Thyroid gland (tissue), 4 donors: ENCODE measurements around the gene LAMA1. TPM values are rescaled to one million over a fixed set of nuclear protein-coding genes. Genes with fewer than 3 reads are reported as not detected.

Experiments
- DNase-seq, 2 donors: peaks; one replicate each; pipeline ENCODE4 v3.0.0-alpha.2; 2019
- H3K27ac ChIP-seq, 3 donors: fragments of 200-600 bp; sonication (generic); 1 replicate in 2 of 3; 2 replicates in 1 of 3; pipeline ENCODE4 v1.5.1; 2016 to 2019; ENCODE audit warnings: mild to moderate bottlenecking in 1 of 3, moderate library complexity in 1 of 3
- H3K27me3 ChIP-seq: fragments of 200-600 bp; sonication (generic); one replicate; pipeline ENCODE4 v1.5.1; 2019
- H3K36me3 ChIP-seq, 2 donors: fragments of 200-600 bp; sonication (generic); one replicate each; pipeline ENCODE4 v1.5.1; 2016 to 2019
- H3K4me1 ChIP-seq, 2 donors: fragments of 200-600 bp; sonication (generic); one replicate each; pipeline ENCODE4 v1.5.1; 2017 to 2019
- H3K4me3 ChIP-seq, 3 donors: fragments of 200-600 bp; sonication (generic); replicated peaks in 1 of 3; 1 replicate in 2 of 3; 2 replicates in 1 of 3; pipeline ENCODE4 v1.5.1; 2016; ENCODE audit warnings: mild to moderate bottlenecking in 1 of 3
- H3K9me3 ChIP-seq: fragments of 200-600 bp; sonication (generic); one replicate; pipeline ENCODE4 v1.5.1; 2017
- CTCF ChIP-seq, 6 experiments: fragments of 200-600 bp in 3 of 6; fragments of 450-650 bp in 3 of 6; sonication (generic) in 3 of 6; IDR thresholded peaks; one replicate each; pipeline ENCODE4 v1.5.1; 2016 to 2019; ENCODE audit warnings: antibody characterized with exemption in 6 of 6, mild to moderate bottlenecking in 2 of 6, inconsistent platforms in 1 of 6, moderate library complexity in 1 of 6
- POLR2A ChIP-seq, 2 donors: fragments of 450-650 bp; IDR thresholded peaks; one replicate each; pipeline ENCODE4 v1.6.1; 2017; ENCODE audit warnings: antibody characterized with exemption in 2 of 2, mild to moderate bottlenecking in 2 of 2, moderate library complexity in 1 of 2
- WGBS, 2 donors: methylation state at CpG; one replicate each; pipeline ENCODE4 v1.1.5; 2017; 5-methylcytosine and 5-hydroxymethylcytosine counted together
- intact Hi-C: fragments of 100-400 bp; cut with DNase I; formaldehyde crosslinking; loops from one replicate; pipeline ENCODE4 v1.15.1; 2023
- total RNA-seq, 4 donors: library from RNA; depleted of rRNA; stranded (reverse); fragments of >200 nt; gene quantifications; one replicate each; pipeline ENCODE4 v1.2.3, GENCODE V29; 2016

LAMA1 gene
- total RNA-seq, 4 donors from 2014 or later: 4.2 to 20.7 (median 15.2) TPM

- intact Hi-C loops: no loop called here
- no peak for TF ChIP-seq CTCF (IDR thresholded peaks at IDR 0.05)
- no peak for TF ChIP-seq POLR2A (IDR thresholded peaks at IDR 0.05)
- no peak overlapping the region for H3K4me3 ChIP-seq
- no peaks in the 10 kb centered on the region for H3K36me3 ChIP-seq
- DNase-seq: no peak
- WGBS, 2 donors: 87 to 90% methylated on average over 16 of the region's 16 CpGs
- H3K27me3 ChIP-seq: no peaks in the 10 kb centered on the region
- H3K9me3 ChIP-seq: no peaks in the 10 kb centered on the region
- H3K4me1 ChIP-seq: no peaks in the 10 kb centered on the region
- H3K27ac ChIP-seq: no peak overlapping the region
These were observed 169.1 kb downstream of the LAMA1 start for GRCh38 chr18:6948281-6949055.

GRCh38 chr18:6947338-6948030 is 170.1 kb downstream of the LAMA1 start:
- Histone ChIP-seq H3K27ac (no peak overlapping the region), H3K9me3 (no peaks in the 10 kb centered on the region), H3K4me1 (no peaks in the 10 kb centered on the region), H3K4me3 (no peak overlapping the region), H3K27me3 (no peaks in the 10 kb centered on the region), H3K36me3 (peaks cover 0 to 3% of the 10 kb centered on the region in 2 donors)
- TF ChIP-seq POLR2A (IDR thresholded peaks at IDR 0.05) (no peak), CTCF (IDR thresholded peaks at IDR 0.05) (no peak)
- WGBS, 2 donors: 83 to 92% methylated on average over 10 of the region's 10 CpGs
- intact Hi-C loops: no loop called here
- DNase-seq: no peak

- no peak for DNase-seq
- Histone ChIP-seq H3K4me3 (no peak overlapping the region), H3K36me3 (peaks cover 0 to 3% of the 10 kb centered on the region in 2 donors), H3K9me3 (no peaks in the 10 kb centered on the region), H3K27me3 (no peaks in the 10 kb centered on the region), H3K4me1 (no peaks in the 10 kb centered on the region), H3K27ac (no peak overlapping the region)
- intact Hi-C loops: no loop called here
- no peak for TF ChIP-seq CTCF (IDR thresholded peaks at IDR 0.05)
- TF ChIP-seq POLR2A (IDR thresholded peaks at IDR 0.05): no peak
- WGBS, 2 donors: 80 to 96% methylated on average over 6 of the region's 6 CpGs
These were observed 174.5 kb downstream of the LAMA1 start for GRCh38 chr18:6943143-6943542.

- 91 to 95% methylated on average over 3 of the region's 3 CpGs for WGBS, 2 donors
- no peaks in the 10 kb centered on the region for H3K4me1 ChIP-seq
- H3K4me3 ChIP-seq: no peak overlapping the region
- intact Hi-C loops: no loop called here
- no peaks in the 10 kb centered on the region for H3K9me3 ChIP-seq
- DNase-seq: no peak
- H3K36me3 ChIP-seq: peaks cover 0 to 3% of the 10 kb centered on the region in 2 donors
- TF ChIP-seq POLR2A (IDR thresholded peaks at IDR 0.05): no peak
- TF ChIP-seq CTCF (IDR thresholded peaks at IDR 0.05): no peak
- H3K27ac ChIP-seq: no peak overlapping the region
- no peaks in the 10 kb centered on the region for H3K27me3 ChIP-seq
These were observed 174.9 kb downstream of the LAMA1 start for GRCh38 chr18:6942742-6943141.

- Histone ChIP-seq H3K36me3 (peaks cover 0 to 3% of the 10 kb centered on the region in 2 donors), H3K4me1 (no peaks in the 10 kb centered on the region), H3K27me3 (no peaks in the 10 kb centered on the region), H3K9me3 (no peaks in the 10 kb centered on the region), H3K4me3 (no peak overlapping the region), H3K27ac (no peak overlapping the region)
- intact Hi-C loops: no loop called here
- no peak for DNase-seq
- TF ChIP-seq CTCF (IDR thresholded peaks at IDR 0.05): no peak
- TF ChIP-seq POLR2A (IDR thresholded peaks at IDR 0.05): no peak
- 86 to 88% methylated on average over 11 of the region's 11 CpGs for WGBS, 2 donors
These were observed 175.6 kb downstream of the LAMA1 start for GRCh38 chr18:6941996-6942395.
